HPDE6-E6E7 (cell line): ENCODE data around the gene PROSER2.

ENCODE experiments used
- DNase-seq: peaks from one replicate; pipeline ENCODE4 v3.0.0; 2011; ENCODE audit warnings: missing footprints; ENCODE audit errors: extremely low spot score

The PROSER2 gene

DNA sequence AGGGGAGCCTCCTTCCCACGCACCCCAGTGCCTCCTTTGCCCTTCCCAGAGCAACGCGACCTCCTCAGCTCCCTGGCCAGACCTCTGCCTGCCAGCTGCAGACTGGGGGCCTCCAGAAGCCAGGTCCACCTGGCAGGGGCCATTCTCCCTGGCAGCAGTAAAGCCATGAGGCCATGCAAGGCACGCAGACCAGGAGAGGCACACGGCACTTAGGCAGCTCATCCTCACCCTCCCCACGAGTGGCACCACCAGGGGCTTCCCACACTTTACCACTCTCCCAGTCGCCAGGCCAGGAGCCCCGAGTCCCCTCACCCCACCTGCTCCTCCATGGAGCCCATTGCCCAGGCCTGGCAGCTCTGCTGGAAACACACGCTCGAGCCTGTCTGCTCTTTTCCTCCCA lies 85.4 kb downstream of the PROSER2 start:
- DNase-seq: no peak

GRCh38 chr10:11908991-11909390 lies 85.8 kb downstream of the PROSER2 start:
- DNase-seq: no peak

DNA sequence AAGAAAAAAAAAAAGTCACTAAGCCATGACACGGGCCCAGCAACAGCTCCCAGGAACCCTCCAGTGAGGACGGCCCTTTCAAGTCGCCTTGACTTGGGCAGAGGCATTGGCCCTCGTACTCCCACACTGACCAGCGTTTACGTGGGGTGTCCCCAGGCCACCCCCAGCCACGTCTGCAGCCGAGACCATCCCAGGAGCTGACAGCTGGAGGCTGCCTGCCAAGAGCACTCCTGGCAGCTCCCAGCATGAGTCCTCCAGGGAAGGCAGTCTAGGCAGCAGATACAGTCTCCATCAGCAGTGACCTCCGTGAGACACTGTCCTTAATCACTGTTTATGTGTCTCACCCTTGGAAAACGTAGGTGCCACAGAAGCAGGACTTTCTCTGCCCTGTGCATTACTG lies 86.5 kb downstream of the PROSER2 start:
- no peak for DNase-seq

- DNase-seq: no peak
These were observed 86.9 kb downstream of the PROSER2 start for GRCh38 chr10:11910102-11910501.

DNA sequence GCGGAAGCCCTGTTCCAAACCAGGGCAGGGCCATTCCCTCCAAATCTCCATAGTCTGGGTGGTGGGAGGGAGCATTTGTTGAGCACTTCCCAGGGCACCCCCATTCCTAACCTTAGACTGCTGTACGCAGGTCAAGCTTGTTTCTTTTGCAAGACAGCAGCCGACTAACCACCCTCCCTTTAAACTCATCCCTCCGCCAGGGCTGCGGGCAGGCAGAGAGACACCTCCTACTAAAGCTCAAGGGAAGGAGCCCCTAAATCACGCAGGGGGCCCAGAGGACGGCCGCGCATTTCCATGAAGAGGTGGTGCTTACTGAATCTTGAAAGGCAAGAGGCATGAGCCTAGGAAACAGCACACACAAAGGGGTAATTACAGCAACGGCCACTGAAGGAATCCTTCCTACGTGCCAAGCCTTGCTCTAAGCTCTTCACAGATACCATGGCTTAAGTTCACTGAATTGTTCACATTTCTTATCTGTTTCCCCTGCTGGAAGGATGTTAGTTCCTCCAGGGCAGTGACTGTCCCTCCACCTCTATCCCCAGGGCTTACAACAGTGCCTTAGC lies 90.0 kb downstream of the PROSER2 start:
- DNase-seq: no peak

GRCh38 chr10:11918384-11918783 lies 95.2 kb downstream of the PROSER2 start:
- no peak for DNase-seq

DNA sequence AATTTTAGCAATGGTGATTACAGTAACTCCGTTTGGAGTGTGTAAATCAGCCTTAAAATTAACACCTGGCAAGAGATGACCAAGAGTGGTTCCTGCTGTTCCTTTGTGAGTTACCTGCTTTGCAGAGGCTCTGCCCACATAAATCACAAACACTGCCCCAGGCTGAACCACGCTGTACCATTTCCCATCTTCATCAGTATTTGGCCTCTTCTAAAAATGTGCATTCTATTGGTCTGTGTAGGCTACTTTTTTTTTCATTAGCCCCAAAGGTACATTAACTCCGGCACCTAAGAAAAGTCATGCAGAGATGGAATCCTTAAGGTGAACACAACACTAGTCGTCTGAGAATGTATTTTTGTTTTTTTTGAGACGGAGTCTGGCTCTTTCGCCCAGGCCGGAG lies 96.1 kb downstream of the PROSER2 start:
- DNase-seq: no peak
